GM12873 (cell line): ENCODE data around the gene MARK2.

Experiments used
- TF ChIP-seq, protein P1 (sequence below): IDR thresholded peaks from 2 replicates; pipeline ENCODE4 v1.5.1; 2012; ENCODE audit warnings: low read depth, mild to moderate bottlenecking, moderate library complexity, low read length, control low read depth; ENCODE audit not compliant: insufficient read depth; ENCODE audit errors: missing control alignments

Gene MARK2

DNA sequence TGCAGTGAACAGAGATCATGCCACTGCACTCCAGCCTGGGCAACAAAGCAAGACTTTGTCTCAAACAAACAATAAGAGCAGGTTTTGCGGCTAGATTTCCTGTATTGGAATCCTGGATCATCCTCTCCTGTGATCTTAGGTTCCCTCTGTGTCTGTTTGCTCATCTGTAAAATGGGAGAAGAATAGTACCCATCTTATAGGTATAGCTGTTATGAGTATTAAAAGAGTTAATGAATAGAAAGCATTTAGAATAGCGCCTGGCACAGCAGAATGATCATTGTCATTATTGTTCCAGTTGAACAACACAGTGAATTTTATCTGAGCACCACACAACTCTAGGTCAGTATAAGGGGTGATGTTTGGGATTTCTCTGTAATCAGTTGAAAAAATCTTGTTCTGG, 10.8 kb downstream of the MARK2 start:
- TF ChIP-seq, protein P1, sequence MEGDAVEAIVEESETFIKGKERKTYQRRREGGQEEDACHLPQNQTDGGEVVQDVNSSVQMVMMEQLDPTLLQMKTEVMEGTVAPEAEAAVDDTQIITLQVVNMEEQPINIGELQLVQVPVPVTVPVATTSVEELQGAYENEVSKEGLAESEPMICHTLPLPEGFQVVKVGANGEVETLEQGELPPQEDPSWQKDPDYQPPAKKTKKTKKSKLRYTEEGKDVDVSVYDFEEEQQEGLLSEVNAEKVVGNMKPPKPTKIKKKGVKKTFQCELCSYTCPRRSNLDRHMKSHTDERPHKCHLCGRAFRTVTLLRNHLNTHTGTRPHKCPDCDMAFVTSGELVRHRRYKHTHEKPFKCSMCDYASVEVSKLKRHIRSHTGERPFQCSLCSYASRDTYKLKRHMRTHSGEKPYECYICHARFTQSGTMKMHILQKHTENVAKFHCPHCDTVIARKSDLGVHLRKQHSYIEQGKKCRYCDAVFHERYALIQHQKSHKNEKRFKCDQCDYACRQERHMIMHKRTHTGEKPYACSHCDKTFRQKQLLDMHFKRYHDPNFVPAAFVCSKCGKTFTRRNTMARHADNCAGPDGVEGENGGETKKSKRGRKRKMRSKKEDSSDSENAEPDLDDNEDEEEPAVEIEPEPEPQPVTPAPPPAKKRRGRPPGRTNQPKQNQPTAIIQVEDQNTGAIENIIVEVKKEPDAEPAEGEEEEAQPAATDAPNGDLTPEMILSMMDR = no peak

DNA sequence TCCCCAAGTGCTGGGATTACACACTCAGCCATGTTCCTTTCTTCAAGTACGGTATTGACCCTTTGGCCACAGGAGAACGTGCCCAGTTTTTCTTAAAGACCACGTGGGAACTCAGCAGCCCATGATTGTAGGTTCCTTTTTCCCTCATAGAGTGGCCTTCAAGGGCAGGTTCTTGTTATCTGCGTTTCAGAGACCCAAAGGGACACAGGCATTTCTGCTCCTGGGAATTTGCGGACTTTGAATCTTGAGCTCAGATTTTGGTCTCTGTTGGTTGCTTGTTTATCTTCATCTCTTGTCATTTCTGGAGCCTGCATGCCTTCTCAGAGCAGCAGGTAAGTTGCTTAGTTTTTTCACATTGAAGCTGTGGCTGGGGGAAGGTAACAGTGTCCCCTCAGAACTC, 12.0 kb downstream of the MARK2 start:
- TF ChIP-seq, protein P1 = no peak

DNA sequence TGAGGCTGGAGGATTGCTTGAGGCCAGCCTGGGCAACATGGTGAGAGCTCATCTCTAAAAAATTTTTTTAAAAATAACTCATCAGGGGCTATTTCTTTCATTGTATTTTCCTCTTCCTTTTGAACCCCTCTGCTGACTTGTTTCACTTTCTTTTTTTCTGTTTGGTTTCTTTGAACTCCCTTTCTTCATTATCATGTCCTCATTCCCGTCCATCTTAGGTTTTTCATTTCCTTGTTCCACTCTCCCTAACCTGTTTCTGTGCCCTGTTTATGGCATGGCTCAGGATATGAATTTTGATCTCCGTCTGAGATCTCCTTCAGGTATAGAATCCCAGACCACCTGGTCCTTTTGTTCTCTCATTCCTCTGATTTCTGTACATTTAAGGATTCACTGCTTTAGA, 12.5 kb downstream of the MARK2 start:
- TF ChIP-seq, protein P1 = no peak

GRCh38 chr11:63853476-63853875, 14.6 kb downstream of the MARK2 start:
- TF ChIP-seq, protein P1 = no peak

DNA sequence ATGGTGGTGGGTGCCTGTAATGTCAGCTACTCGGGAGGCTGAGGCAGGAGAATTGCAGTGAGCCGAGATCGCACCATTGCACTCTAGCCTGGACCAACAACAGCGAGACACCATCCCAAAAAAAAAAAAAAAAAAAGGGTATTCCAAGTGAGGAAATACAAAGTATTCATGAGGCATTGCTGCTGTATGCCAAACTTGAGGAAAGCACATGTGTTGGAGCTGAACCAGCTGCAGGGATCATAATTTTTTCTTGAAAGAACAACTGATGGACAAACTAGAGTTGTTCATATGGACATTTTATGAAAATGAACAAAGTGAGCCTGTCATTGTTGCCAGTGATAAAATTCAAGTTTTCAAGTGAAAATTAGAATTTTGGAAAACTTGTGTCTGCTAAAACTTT, 15.8 kb downstream of the MARK2 start:
- TF ChIP-seq, protein P1 = no peak

GRCh38 chr11:63855975-63856374, 17.1 kb downstream of the MARK2 start:
- TF ChIP-seq, protein P1 = no peak

- TF ChIP-seq, protein P1 = no peak
These were observed 20.0 kb downstream of the MARK2 start for GRCh38 chr11:63858628-63859550.
